Hepatocyte (in vitro differentiated cells): ENCODE data around the gene ARHGAP1. TPM values are rescaled to one million over a fixed set of nuclear protein-coding genes. Genes with fewer than 3 reads are reported as not detected.
A peak's percentile ranks its signal among the peaks of the same experiment; 100 is the strongest.

Experiments
- DNase-seq: peaks from one replicate; pipeline ENCODE4 v3.0.0-alpha.2; 2016; ENCODE audit warnings: low spot score
- H2AFZ ChIP-seq: fragments of 200-600 bp; sonication (generic); 2 replicates; pipeline ENCODE4 v1.6.0; 2016; ENCODE audit warnings: antibody characterized with exemption, mild to moderate bottlenecking
- H3K27ac ChIP-seq: fragments of 200-600 bp; sonication (generic); 2 replicates; pipeline ENCODE4 v1.5.1; 2016; ENCODE audit warnings: mild to moderate bottlenecking
- H3K27me3 ChIP-seq: fragments of 200-600 bp; sonication (generic); 2 replicates; pipeline ENCODE4 v1.6.1; 2016
- H3K36me3 ChIP-seq: fragments of 200-600 bp; sonication (generic); replicated peaks from 2 replicates; pipeline ENCODE4 v1.5.1; 2016; ENCODE audit warnings: low read depth; ENCODE audit not compliant: insufficient read depth
- H3K4me1 ChIP-seq: fragments of 200-600 bp; sonication (generic); 2 replicates; pipeline ENCODE4 v1.5.1; 2016; ENCODE audit warnings: mild to moderate bottlenecking, moderate library complexity; ENCODE audit not compliant: insufficient read depth
- H3K4me2 ChIP-seq: fragments of 200-600 bp; sonication (generic); 2 replicates; pipeline ENCODE4 v1.6.0; 2016
- H3K4me3 ChIP-seq: fragments of 200-600 bp; sonication (generic); 2 replicates; pipeline ENCODE4 v1.5.1; 2016; ENCODE audit warnings: mild to moderate bottlenecking
- H3K79me2 ChIP-seq: fragments of 200-600 bp; sonication (generic); 2 replicates; pipeline ENCODE4 v1.6.0; 2017; ENCODE audit warnings: mild to moderate bottlenecking
- H3K9me2 ChIP-seq: fragments of 200-600 bp; sonication (generic); replicated peaks from 2 replicates; pipeline ENCODE4 v1.6.0; 2017; ENCODE audit warnings: mild to moderate bottlenecking; ENCODE audit not compliant: insufficient read depth
- H3K9me3 ChIP-seq: fragments of 200-600 bp; sonication (generic); 2 replicates; pipeline ENCODE4 v1.5.1; 2016; ENCODE audit warnings: low read depth, mild to moderate bottlenecking
- H4K20me1 ChIP-seq: fragments of 200-600 bp; sonication (generic); 2 replicates; pipeline ENCODE4 v1.6.0; 2016; ENCODE audit warnings: mild to moderate bottlenecking; ENCODE audit not compliant: insufficient read depth, poor library complexity, severe bottlenecking
- CTCF ChIP-seq: fragments of 200-600 bp; sonication (generic); IDR thresholded peaks from 2 replicates; pipeline ENCODE4 v1.5.1; 2016; ENCODE audit warnings: antibody characterized with exemption, mild to moderate bottlenecking; ENCODE audit not compliant: poor library complexity
- EZH2 ChIP-seq: fragments of 200-600 bp; sonication (generic); IDR thresholded peaks from 2 replicates; pipeline ENCODE4 v1.6.1; 2016; ENCODE audit warnings: antibody characterized with exemption, mild to moderate bottlenecking, borderline replicate concordance
- EZH2phosphoT487 ChIP-seq: fragments of 200-600 bp; sonication (generic); IDR thresholded peaks from one replicate; pipeline ENCODE4 v1.6.1; 2018; ENCODE audit warnings: antibody characterized with exemption, mild to moderate bottlenecking, low read depth, moderate library complexity; ENCODE audit not compliant: unreplicated experiment, severe bottlenecking
- WGBS: methylation state at CpG from one replicate; pipeline ENCODE4 v1.1.6; 2016; ENCODE audit warnings: low lambda C conversion rate; ENCODE audit errors: missing lambda C conversion rate; 5-methylcytosine and 5-hydroxymethylcytosine counted together
- polyA plus RNA-seq: library from polyadenylated mRNA; unstranded; fragments of >200 nt; fragmentation: Nextera tagmentation; extraction: Ambion mirVana; gene quantifications from 2 replicates; pipeline ENCODE4 v1.2.1, GENCODE V29; 2016
- total RNA-seq: library from RNA; depleted of rRNA; stranded (reverse); fragments of >200 nt; gene quantifications from 2 replicates; pipeline ENCODE4 v1.2.3, GENCODE V29; 2014

Gene ARHGAP1
- total and polyA plus RNA-seq, 2 experiments from 2014 or later, result 23.4 to 62.8 TPM

GRCh38 chr11:46675288-46675851 lies 25.0 kb downstream of the ARHGAP1 start:
- peak; percentile 59 for DNase-seq
- 43% methylated on average over 4 of the region's 4 CpGs for WGBS
- H2AFZ ChIP-seq, result no peak overlapping the region
- H3K36me3 ChIP-seq, result peaks cover 5% of the 10 kb centered on the region
- no peak for TF ChIP-seq EZH2phosphoT487
- TF ChIP-seq CTCF, result no peak
- no peak for TF ChIP-seq EZH2
- H3K27me3 ChIP-seq, result no peaks in the 10 kb centered on the region
- no peaks in the 10 kb centered on the region for H3K9me3 ChIP-seq
- no peaks in the 10 kb centered on the region for H3K79me2 ChIP-seq
- no peaks in the 10 kb centered on the region for H3K9me2 ChIP-seq
- H3K4me1 ChIP-seq, result peaks cover 23% of the 10 kb centered on the region
- no peak overlapping the region for H3K4me3 ChIP-seq
- peak overlapping the region; percentile 92 for H3K27ac ChIP-seq
- peak overlapping the region; percentile 52 for H3K4me2 ChIP-seq
- no peaks in the 10 kb centered on the region for H4K20me1 ChIP-seq

DNA sequence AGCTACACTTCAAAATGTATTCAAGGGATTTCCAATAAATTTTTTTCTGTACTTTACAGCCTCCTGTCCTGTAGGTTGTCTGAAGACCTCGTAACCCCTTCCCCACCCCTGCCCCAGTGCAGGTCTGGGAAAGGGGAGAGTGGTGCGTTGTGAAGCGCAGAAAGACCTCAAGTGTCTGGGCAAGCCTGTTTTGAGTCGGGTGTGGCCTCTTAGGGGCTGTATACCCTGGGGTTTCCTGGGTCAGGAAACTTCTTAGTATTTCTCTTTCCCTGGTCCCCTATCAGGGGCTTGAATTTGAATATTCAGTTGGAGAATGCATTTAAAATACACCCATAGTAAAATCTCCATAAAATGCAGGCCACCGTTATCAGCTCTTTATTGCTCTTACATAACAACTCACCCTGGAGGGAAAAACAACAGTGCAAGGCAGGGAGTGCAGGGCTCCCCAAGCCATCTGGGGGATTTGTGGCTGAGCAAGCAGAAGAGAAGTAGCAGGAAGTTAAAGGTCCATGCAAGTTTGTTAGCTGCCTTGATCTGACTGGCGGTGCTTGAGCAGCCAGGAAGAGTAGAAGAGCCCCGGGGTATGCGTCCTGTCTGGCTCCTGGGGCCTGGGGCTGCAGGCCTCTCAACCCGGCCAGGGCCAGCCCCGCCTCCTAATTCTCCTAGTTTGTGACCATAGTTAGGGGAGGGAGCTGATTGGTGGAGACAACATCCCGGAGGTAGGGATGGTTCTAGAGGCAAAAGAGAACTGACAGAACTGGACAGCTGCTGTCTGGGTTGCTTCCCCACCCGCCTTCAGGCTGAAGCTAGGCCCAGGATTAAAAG lies 25.7 kb downstream of the ARHGAP1 start:
- H3K4me2 ChIP-seq, result peak overlapping the region; percentile 52
- WGBS, result 28% methylated on average over 12 of the region's 12 CpGs
- H3K4me1 ChIP-seq, result peaks cover 23% of the 10 kb centered on the region
- no peaks in the 10 kb centered on the region for H3K79me2 ChIP-seq
- TF ChIP-seq EZH2 (no peak), EZH2phosphoT487 (no peak), CTCF (no peak)
- no peaks in the 10 kb centered on the region for H3K9me2 ChIP-seq
- H3K27me3 ChIP-seq, result no peaks in the 10 kb centered on the region
- no peaks in the 10 kb centered on the region for H4K20me1 ChIP-seq
- H3K4me3 ChIP-seq, result no peak overlapping the region
- peak overlapping the region; percentile 92 for H3K27ac ChIP-seq
- H3K36me3 ChIP-seq, result peaks cover 5% of the 10 kb centered on the region
- no peak overlapping the region for H2AFZ ChIP-seq
- H3K9me3 ChIP-seq, result no peaks in the 10 kb centered on the region
- DNase-seq, result peak; percentile 64

DNA sequence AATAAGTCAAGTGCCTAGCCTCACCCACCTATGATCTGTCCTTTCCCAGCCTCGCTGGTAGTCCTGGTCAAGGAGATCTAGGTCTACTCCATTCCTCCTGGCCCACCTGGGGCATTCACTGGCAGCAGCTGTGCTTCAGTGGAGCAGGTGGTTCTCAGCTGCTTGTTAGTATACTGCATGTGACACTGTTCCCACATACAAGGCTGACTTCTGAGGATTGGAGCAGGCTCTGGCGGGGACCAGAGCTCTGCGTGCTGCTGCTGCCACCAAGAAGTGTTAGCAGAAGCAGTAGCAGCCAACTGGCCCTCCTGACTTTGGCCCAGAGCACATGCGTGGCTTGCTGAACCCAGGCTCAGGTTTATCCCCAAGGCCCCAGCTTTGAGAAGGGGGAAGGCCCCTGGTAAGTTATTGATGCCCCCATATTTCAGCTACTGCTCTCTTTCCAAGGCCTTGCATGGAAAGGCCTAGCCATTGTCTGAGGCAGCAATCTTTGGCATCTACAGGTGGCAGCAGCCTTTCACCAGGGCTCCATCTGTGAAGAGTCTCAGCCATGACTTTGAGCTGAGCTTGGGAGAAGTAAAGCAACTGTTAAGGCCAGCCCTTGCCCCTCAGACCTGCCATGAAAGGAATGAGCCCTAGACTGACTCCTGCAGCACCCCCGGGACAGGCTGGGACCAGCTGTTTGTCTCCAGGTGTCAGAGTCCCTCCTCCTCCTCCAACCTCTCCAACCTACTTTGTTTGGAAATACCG lies 26.5 kb downstream of the ARHGAP1 start:
- Histone ChIP-seq H3K9me2 (no peaks in the 10 kb centered on the region), H3K4me2 (no peak overlapping the region), H3K9me3 (no peaks in the 10 kb centered on the region), H3K36me3 (peaks cover 5% of the 10 kb centered on the region), H3K4me1 (peaks cover 23% of the 10 kb centered on the region), H2AFZ (no peak overlapping the region), H3K27me3 (no peaks in the 10 kb centered on the region), H3K27ac (peak overlapping the region; percentile 92), H3K79me2 (no peaks in the 10 kb centered on the region), H3K4me3 (no peak overlapping the region), H4K20me1 (no peaks in the 10 kb centered on the region)
- TF ChIP-seq EZH2, result no peak
- no peak for TF ChIP-seq CTCF
- TF ChIP-seq EZH2phosphoT487, result no peak
- no peak for DNase-seq
- WGBS, result 80% methylated on average over 6 of the region's 6 CpGs
